ENCODE data around the gene KSR1.

GRCh38 chr17:27550291-27550930 lies 94.2 kb downstream of the KSR1 start:
- TF ChIP-seq CTCF (IDR thresholded peaks at IDR 0.05) = no peak
- TF ChIP-seq POLR2A (IDR thresholded peaks at IDR 0.05) = no peak
- TF ChIP-seq POLR2AphosphoS5 (IDR thresholded peaks at IDR 0.05) = no peak

Data from breast epithelium (tissue), 3 donors.